Measurements from ENCODE around the gene PXMP2.

PXMP2 gene

DNA sequence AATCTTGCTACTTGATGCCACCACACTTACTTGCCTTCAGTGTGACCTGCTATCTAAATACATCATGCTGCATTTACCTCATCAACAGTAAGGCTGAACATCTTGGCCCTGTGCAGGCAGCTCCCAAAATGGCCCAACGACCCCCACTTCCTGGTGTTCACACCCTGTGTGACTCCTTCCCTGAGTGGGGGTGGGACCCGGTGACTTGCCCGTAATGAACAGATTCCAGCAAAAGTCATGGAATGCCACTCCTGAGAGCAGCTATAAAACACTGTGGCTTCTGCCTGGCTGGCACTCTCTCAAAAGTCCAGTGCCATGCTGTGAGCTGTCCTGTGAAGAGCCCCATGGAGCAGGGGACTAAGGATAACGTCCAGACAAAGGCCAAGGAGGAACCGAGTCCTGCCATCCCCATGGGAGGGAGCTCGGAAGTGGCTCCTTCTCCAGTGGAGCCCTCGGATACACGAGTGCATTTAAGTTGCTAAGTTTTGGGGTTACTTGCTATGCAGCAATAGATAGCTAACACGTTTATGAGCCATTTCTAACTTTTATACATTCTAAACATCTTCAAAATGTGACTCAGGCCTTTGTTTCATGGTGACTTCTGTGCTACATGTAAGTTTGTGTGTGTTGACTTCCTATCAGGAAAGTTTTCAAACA, 35.8 kb upstream of the PXMP2 start:
- H3K36me3 Mint-ChIP-seq: peaks cover 17% of the 10 kb centered on the region
- no peaks in the 10 kb centered on the region for H3K4me1 Mint-ChIP-seq
- DNase-seq (ENCODE audit: low spot score in 2 of 2) (no peak), ATAC-seq (ENCODE audit: low read depth) (no peak)
- H3K9me3 Mint-ChIP-seq: no peaks in the 10 kb centered on the region
- H3K4me3 Mint-ChIP-seq: no peak overlapping the region
- no peak overlapping the region for H3K27ac Mint-ChIP-seq
- no peaks in the 10 kb centered on the region for H3K27me3 Mint-ChIP-seq

DNA sequence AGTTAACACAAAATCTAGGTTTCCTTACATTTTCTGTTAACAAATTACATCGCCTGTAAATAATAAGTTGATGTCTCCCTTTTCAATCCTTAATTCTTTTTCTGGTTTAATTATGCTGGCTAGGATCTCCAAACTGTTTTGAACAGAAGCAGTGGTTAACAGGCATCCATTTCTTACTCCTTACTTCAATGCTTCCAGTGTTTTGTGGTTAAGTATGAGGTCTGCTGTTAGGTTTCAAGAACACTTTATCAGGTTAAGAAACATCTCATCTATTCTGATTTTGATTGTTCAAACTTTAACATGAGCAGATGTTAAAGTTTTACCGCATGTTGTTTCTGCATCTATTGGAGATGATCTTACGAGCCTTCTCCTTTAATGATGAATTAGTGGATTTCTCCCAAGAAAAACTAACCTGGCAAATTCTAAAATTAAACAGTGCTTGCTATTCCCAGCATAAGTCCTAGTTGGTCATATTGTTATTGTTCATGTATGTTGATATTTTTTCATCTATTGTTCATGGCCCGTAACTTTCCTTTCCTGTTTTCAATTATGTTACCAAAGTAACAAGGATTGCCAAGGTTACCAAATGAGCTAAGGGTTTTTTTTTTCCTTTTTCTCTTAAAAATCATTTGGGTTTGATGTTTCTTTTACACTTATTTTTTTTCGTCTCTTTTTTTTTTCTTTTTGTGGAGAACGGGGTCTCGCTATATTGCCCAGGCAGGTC, 33.7 kb upstream of the PXMP2 start:
- Mint-ChIP-seq H3K27ac (no peak overlapping the region), H3K9me3 (no peaks in the 10 kb centered on the region), H3K4me1 (no peaks in the 10 kb centered on the region), H3K27me3 (no peaks in the 10 kb centered on the region), H3K36me3 (peaks cover 25% of the 10 kb centered on the region), H3K4me3 (no peak overlapping the region)
- no peak for ATAC-seq (ENCODE audit: low read depth)
- DNase-seq (ENCODE audit: low spot score in 2 of 2): no peak

DNA sequence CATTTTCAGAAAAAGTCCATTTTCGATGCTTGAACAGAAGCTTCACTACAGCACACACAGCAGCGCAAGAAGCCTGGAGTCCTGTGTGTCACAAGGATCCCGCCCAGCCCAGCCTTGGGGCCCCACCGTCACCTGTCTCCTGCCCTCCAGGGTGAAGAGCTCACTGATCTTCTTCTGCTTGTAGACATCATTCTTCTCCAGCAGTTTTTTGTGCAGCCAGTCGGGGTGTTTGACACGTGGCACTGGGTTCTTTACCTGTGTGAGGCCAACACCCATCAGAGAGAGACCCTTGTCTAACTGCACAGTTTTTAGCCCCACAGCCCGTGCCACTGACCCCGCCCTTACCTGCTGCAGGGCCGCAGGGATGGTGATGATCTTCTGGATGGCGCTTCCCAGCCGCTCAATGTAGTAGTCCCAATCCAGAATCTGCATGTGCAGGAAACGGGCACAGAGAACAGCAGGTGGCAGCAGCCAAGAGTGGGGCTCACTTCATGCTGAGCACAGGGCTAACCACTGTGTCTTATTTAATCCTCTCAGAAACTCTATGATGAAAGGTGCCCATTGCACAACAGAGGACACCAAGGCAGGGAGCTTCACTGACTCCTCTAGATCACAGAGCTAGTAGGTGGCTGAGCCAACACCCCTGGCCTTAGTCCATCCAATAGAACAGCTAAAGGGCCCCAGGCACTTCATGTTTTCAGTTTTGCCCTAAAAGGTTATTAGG, 30.2 kb upstream of the PXMP2 start:
- Mint-ChIP-seq H3K4me1 (no peaks in the 10 kb centered on the region), H3K27ac (no peak overlapping the region), H3K27me3 (no peaks in the 10 kb centered on the region), H3K4me3 (no peak overlapping the region), H3K36me3 (peaks cover 39% of the 10 kb centered on the region), H3K9me3 (no peaks in the 10 kb centered on the region)
- no peak for ATAC-seq (ENCODE audit: low read depth)
- no peak for DNase-seq (ENCODE audit: low spot score in 2 of 2)

DNA sequence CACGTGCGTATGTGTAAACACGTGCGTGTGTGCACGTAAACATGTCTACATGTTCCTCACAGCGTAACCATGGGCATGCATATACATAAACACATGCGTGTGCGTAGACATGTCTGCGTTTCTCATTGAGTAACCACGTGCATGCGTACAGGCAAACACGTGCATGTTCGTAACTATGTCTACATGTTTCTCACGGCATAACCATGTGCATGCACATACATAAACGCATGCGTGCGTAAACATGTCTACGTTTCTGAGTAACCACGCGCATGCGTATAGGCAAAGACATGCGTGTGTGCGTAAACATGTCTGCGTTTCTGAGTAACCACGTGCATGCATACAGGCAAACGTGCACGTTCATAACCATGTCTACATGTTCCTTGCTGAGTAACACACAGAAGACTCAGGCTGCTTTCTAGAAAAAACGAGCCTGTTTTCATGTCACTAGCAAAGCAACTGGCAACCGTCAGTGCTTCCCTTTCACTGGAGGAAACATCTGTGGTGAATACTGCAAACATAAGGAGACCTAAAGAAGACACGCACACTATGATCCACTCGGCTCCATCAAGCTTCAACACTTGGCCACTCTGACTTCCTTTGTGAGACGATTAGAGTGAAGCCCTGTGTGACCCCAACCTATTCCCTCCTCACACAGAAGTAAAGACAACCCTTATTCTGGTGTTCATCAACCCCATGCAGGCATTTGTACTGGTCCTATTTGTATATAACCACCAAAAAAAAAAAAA, 29.1 kb upstream of the PXMP2 start:
- H3K27me3 Mint-ChIP-seq: no peaks in the 10 kb centered on the region
- no peak overlapping the region for H3K4me3 Mint-ChIP-seq
- no peaks in the 10 kb centered on the region for H3K9me3 Mint-ChIP-seq
- DNase-seq (ENCODE audit: low spot score in 2 of 2) (no peak), ATAC-seq (ENCODE audit: low read depth) (no peak)
- no peaks in the 10 kb centered on the region for H3K4me1 Mint-ChIP-seq
- peaks cover 41% of the 10 kb centered on the region for H3K36me3 Mint-ChIP-seq
- H3K27ac Mint-ChIP-seq: no peak overlapping the region

DNA sequence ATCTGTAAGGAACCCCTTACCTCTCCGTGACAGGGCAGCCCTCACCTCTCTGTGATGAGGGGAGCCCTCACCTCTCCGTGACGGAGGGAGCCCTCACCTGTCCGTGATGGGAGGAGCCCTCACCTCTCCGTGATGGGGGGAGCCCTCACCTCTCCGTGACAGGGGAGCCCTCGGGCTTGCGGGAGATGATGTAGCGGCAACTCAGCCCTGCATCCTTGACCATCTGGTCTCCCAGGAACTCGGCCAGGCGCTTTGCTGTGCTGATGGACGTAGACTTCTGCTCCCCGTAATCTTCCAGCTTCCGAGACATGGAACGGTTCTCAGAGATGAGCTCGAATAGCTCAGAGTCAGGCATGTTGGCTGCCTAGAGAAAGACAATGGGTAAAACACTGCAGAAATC, 28.2 kb upstream of the PXMP2 start:
- Mint-ChIP-seq H3K4me3 (no peak overlapping the region), H3K4me1 (no peaks in the 10 kb centered on the region), H3K27me3 (no peaks in the 10 kb centered on the region), H3K9me3 (no peaks in the 10 kb centered on the region), H3K27ac (no peak overlapping the region), H3K36me3 (peaks cover 38% of the 10 kb centered on the region)
- ATAC-seq (ENCODE audit: low read depth) (no peak), DNase-seq (ENCODE audit: low spot score in 2 of 2) (no peak)

DNA sequence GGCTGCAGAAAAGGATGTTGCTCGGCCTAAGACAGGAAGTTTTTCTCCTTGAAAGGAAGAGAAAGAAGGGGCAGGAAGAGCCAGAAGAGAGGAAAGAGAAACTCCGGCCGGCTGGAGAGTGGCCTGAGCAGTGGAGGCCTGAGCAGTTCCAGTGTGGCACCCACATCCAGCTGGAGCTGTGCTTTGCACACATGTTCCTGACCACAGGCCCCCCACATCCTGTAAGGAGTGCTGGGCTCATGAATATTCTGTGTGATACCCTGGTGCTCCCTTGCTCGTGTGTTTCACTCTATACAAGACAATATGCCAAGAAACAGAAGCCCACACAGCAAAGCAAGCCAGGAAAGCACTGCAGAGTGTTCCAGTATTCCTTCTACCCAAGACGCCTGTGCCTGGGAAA, 27.3 kb upstream of the PXMP2 start:
- ATAC-seq (ENCODE audit: low read depth): no peak
- no peak for DNase-seq (ENCODE audit: low spot score in 2 of 2)
- Mint-ChIP-seq H3K4me1 (no peaks in the 10 kb centered on the region), H3K4me3 (no peak overlapping the region), H3K27me3 (no peaks in the 10 kb centered on the region), H3K9me3 (no peaks in the 10 kb centered on the region), H3K36me3 (peaks cover 42% of the 10 kb centered on the region), H3K27ac (no peak overlapping the region)

DNA sequence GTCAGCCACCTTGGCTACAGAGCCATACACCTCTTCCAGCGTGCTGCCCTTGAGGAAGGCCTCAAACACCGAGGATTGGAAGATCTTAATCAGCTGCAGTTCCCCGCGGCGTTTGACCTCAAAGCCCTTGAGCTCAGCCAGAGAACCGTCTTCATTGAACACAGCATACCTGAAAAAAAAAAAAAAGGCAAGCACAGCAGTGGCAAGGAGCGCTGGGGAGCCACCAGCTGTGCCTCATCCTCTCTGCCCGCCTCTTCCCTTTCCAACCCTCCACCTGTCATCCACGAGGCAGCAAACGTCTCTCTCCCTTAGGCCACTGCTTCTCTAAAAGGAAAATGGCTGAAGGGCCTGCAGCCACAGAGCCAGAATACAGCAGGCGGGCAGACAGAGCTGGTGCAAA, 26.4 kb upstream of the PXMP2 start:
- no peaks in the 10 kb centered on the region for H3K9me3 Mint-ChIP-seq
- DNase-seq (ENCODE audit: low spot score in 2 of 2): no peak
- no peak overlapping the region for H3K4me3 Mint-ChIP-seq
- H3K36me3 Mint-ChIP-seq: peaks cover 50% of the 10 kb centered on the region
- ATAC-seq (ENCODE audit: low read depth): no peak
- no peak overlapping the region for H3K27ac Mint-ChIP-seq
- no peaks in the 10 kb centered on the region for H3K4me1 Mint-ChIP-seq
- H3K27me3 Mint-ChIP-seq: no peaks in the 10 kb centered on the region

DNA sequence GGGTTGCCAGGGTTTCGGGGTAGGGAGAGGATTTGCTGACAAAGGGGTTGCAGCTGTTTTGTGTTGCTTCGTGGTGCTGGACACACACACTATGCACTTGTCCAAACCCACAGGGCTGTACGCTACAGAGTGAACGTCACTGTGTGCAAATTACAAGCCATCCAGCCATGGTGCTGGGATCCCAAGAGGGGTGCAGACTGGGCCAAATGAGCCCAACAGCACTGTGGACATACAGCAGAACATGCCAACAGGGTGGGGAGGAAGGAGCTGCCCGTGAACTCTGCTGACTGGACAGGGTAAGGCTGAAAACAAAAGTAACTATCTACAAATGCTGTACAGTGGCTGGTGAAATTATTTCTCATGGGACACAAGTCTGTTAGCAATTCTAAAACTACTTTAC, 25.4 kb upstream of the PXMP2 start:
- Mint-ChIP-seq H3K36me3 (peaks cover 55% of the 10 kb centered on the region), H3K9me3 (no peaks in the 10 kb centered on the region), H3K27me3 (no peaks in the 10 kb centered on the region), H3K4me1 (no peaks in the 10 kb centered on the region), H3K27ac (no peak overlapping the region), H3K4me3 (no peak overlapping the region)
- DNase-seq (ENCODE audit: low spot score in 2 of 2): no peak
- no peak for ATAC-seq (ENCODE audit: low read depth)

DNA sequence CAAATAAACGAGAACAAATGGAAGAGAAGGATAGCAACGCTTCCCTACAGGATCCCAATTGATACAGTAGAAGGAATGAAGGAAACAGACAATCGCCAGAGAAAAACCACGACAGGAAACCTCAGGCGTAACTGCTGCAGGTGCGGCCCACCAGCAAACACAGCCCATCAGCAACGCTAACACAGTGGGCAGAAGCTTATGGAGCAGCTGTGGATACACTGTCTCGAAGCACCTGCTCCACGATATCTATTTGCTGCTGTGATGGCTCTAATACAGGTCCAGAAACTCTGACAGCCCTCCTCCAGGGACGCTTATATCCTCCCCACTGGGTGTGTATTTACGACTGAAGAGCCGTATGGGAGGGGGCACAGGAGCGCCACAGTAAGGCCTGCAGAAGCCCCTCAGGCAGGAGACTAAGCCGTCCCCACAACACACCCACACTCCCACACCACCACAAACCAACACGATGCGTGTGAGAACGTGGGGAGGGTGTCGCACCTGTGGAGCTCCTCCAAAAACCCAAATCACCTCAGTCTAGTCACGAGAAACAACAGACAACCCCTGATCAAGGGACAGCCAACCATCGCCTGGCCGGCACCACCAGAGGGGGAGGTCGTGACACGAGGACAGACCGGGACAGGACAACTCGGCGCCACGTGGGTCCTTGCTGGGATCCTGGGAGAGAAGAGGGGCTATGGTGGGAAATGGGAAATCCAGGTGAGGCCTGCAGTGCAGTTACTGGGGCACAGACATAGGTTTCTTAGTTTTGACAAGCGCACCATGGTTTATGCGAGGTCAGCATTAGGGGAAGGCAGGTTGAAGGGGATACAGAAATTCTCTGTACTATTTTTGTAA, 24.3 kb upstream of the PXMP2 start:
- Mint-ChIP-seq H3K9me3 (no peaks in the 10 kb centered on the region), H3K27ac (no peak overlapping the region), H3K4me3 (no peak overlapping the region), H3K36me3 (peaks cover 51% of the 10 kb centered on the region), H3K4me1 (no peaks in the 10 kb centered on the region), H3K27me3 (no peaks in the 10 kb centered on the region)
- DNase-seq (ENCODE audit: low spot score in 2 of 2) (no peak), ATAC-seq (ENCODE audit: low read depth) (no peak)

DNA sequence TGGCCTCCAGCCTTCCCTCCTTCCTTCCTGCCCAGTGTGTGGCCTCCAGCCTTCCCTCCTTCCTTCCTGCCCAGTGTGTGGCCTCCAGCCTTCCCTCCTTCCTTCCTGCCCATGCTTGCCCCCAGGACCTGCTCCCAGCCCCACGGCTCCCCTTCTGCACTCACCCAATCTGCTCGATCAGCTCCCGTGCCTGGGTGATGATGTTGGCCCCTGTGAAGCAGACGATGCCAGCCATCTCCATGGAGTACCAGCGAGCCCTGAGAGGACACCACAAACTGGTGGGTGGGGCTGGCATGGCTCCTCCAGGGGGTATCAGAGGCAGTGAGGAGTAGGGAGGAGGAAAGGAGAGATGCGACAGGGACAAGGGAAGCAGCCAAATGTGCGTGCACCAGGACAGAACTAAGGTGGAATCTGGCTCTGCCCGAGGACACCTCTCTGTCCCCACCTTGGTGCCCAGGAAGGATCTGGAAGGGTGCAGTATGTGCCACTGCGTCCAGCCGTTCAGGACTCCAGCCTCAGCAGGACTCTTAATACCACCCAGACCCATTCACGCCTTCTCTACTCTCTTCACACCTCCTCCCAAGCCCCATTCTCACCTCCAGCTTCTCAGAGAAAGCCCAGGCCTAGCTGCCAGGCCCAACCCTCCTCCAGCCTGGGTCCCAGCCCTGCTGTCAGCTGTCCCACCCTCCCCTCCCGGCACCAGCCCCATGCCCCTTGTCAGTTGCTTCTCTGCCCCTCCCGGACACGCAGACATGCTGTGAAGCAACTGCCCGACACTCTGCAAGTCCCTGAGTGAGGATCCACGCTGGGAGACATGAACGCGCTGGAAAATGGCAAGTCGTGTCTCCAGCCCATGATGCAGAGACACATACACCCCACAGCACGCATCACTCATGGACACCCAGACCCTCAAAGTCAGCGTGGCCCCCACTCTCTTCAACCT, 22.9 kb upstream of the PXMP2 start:
- Mint-ChIP-seq H3K36me3 (peaks cover 52% of the 10 kb centered on the region), H3K27me3 (no peaks in the 10 kb centered on the region), H3K4me3 (no peak overlapping the region), H3K9me3 (no peaks in the 10 kb centered on the region), H3K27ac (no peak overlapping the region), H3K4me1 (no peaks in the 10 kb centered on the region)
- ATAC-seq (ENCODE audit: low read depth) (no peak), DNase-seq (ENCODE audit: low spot score in 2 of 2) (no peak)

DNA sequence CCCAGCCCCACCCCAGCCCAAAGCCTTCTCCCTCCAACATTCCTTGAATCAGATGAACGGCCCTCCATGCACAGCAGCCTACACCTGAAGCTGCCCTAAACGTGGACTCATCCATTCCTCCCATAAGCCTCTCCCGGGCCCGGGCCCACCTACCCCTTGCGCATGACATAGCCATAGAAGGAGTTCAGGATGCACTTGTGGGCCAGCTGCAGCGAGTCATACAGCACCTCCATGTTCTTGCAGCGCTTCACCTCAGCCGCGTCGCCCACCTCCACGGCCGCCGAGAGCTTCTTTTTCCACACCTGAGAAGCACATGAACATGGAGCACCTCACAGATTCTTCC, 22.3 kb upstream of the PXMP2 start:
- Mint-ChIP-seq H3K27ac (no peak overlapping the region), H3K4me3 (no peak overlapping the region), H3K4me1 (no peaks in the 10 kb centered on the region), H3K27me3 (no peaks in the 10 kb centered on the region), H3K9me3 (no peaks in the 10 kb centered on the region), H3K36me3 (peaks cover 55% of the 10 kb centered on the region)
- ATAC-seq (ENCODE audit: low read depth) (no peak), DNase-seq (ENCODE audit: low spot score in 2 of 2) (no peak)

DNA sequence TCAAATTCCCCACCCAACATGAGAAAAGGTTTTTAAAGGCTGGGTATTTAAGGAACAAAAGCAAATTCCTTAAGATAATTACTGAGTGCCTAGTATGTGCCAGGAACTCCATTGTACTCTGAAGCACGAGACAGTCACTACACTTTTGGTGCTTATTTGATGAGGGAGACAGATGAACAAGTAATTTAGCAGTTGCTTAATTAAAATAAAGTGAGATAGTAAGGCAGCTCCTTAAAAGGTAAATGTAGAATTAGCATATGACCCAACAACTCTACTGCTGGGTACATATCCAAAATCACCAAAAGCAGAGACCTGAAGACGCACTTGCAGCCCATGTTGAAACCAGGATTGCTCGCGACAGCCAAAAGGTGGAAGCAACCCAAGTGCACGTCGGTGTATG, 21.6 kb upstream of the PXMP2 start:
- H3K27me3 Mint-ChIP-seq: no peaks in the 10 kb centered on the region
- no peaks in the 10 kb centered on the region for H3K9me3 Mint-ChIP-seq
- peaks cover 54% of the 10 kb centered on the region for H3K36me3 Mint-ChIP-seq
- H3K27ac Mint-ChIP-seq: no peak overlapping the region
- no peaks in the 10 kb centered on the region for H3K4me1 Mint-ChIP-seq
- ATAC-seq (ENCODE audit: low read depth) (no peak), DNase-seq (ENCODE audit: low spot score in 2 of 2) (no peak)
- no peak overlapping the region for H3K4me3 Mint-ChIP-seq

Measured in memory B cell (primary cell).